Measurements from ENCODE around the gene DUSP23.

DNA sequence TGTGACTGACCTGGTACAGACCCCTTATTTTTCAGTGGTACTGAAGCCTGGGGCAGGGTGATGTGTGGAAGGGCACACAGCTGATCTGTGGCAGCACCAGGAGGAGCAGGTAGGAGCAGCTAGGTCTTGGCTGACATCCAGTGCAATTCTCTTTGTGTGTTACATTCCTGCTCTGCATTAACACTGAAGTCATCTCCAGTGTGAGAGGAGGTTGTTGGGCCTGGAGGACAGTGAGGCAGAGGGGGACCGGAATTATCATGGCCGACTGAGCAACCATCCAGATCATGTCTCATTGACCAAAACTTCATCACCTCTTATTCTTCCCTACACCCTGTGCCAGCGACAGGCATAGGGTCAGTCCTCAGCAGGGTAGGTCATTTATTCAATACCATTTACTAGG is 47.4 kb downstream of the DUSP23 start:
- no peak for TF ChIP-seq FOXM1 (IDR thresholded peaks at IDR 0.05; ENCODE audit: low read depth, low read length)
- no peak for TF ChIP-seq RCOR1 (conservative IDR thresholded peaks at IDR 0.05; ENCODE audit: low read depth, low read length)
- no peak for TF ChIP-seq TAF1 (IDR thresholded peaks at IDR 0.05; ENCODE audit: borderline replicate concordance, low read depth, low read length)
- no peak for TF ChIP-seq IRF4 (IDR thresholded peaks at IDR 0.05; ENCODE audit: low read depth, low read length)
- TF ChIP-seq EZH2 (IDR thresholded peaks at IDR 0.05; ENCODE audit: borderline replicate concordance, control insufficient read depth, low read depth, low read length): no peak
- TF ChIP-seq SUZ12 (IDR thresholded peaks at IDR 0.05; ENCODE audit: unreplicated experiment): no peak
- TF ChIP-seq, protein P1, sequence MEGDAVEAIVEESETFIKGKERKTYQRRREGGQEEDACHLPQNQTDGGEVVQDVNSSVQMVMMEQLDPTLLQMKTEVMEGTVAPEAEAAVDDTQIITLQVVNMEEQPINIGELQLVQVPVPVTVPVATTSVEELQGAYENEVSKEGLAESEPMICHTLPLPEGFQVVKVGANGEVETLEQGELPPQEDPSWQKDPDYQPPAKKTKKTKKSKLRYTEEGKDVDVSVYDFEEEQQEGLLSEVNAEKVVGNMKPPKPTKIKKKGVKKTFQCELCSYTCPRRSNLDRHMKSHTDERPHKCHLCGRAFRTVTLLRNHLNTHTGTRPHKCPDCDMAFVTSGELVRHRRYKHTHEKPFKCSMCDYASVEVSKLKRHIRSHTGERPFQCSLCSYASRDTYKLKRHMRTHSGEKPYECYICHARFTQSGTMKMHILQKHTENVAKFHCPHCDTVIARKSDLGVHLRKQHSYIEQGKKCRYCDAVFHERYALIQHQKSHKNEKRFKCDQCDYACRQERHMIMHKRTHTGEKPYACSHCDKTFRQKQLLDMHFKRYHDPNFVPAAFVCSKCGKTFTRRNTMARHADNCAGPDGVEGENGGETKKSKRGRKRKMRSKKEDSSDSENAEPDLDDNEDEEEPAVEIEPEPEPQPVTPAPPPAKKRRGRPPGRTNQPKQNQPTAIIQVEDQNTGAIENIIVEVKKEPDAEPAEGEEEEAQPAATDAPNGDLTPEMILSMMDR (IDR thresholded peaks at IDR 0.05 in 2 of 3, conservative IDR thresholded peaks at IDR 0.05 in 1 of 3; ENCODE audit: control insufficient read depth in 2 of 3, extremely low read depth in 1 of 3, insufficient read depth in 1 of 3, low read depth in 3 of 3, low read length in 3 of 3): no peak
- no peak for TF ChIP-seq MYC (IDR thresholded peaks at IDR 0.05; ENCODE audit: insufficient read depth, insufficient read length, insufficient replicate concordance, low read length, severe bottlenecking)
- no peak for TF ChIP-seq POLR2A (IDR thresholded peaks at IDR 0.05; ENCODE audit: low read depth, low read length)
- TF ChIP-seq BHLHE40 (IDR thresholded peaks at IDR 0.05; ENCODE audit: borderline replicate concordance in 1 of 2, low read depth in 2 of 2, low read length in 1 of 2): no peak
- no peak for TF ChIP-seq CREB1 (IDR thresholded peaks at IDR 0.05; ENCODE audit: low read depth)
- TF ChIP-seq, protein P2, sequence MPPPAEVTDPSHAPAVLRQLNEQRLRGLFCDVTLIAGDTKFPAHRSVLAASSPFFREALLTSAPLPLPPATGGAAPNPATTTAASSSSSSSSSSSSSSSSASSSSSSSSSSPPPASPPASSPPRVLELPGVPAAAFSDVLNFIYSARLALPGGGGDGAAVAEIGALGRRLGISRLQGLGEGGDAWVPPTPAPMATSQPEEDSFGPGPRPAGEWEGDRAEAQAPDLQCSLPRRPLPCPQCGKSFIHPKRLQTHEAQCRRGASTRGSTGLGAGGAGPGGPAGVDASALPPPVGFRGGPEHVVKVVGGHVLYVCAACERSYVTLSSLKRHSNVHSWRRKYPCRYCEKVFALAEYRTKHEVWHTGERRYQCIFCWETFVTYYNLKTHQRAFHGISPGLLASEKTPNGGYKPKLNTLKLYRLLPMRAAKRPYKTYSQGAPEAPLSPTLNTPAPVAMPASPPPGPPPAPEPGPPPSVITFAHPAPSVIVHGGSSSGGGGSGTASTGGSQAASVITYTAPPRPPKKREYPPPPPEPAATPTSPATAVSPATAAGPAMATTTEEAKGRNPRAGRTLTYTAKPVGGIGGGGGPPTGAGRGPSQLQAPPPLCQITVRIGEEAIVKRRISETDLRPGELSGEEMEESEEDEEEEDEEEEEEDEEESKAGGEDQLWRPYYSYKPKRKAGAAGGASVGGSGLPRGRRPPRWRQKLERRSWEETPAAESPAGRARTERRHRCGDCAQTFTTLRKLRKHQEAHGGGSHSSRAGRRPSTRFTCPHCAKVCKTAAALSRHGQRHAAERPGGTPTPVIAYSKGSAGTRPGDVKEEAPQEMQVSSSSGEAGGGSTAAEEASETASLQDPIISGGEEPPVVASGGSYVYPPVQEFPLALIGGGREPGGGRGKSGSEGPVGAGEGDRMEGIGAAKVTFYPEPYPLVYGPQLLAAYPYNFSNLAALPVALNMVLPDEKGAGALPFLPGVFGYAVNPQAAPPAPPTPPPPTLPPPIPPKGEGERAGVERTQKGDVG (CRISPR knock-in tag; IDR thresholded peaks at IDR 0.05): no peak
- no peak for TF ChIP-seq RFX5 (IDR thresholded peaks at IDR 0.05; ENCODE audit: low read depth, low read length)
- TF ChIP-seq KDM1A (IDR thresholded peaks at IDR 0.05; ENCODE audit: borderline replicate concordance): no peak

All from GM12878 (cell line).